DOHH2 (cell line): Measurements from ENCODE around the gene ARHGAP44.

Source experiments
- CTCF ChIP-seq: fragments of 200-600 bp; sonication (generic); IDR thresholded peaks from one replicate; pipeline ENCODE4 v1.5.1; 2014; ENCODE audit warnings: antibody characterized with exemption, mild to moderate bottlenecking, low read depth, low read length; ENCODE audit not compliant: poor library complexity, severe bottlenecking
- EZH2phosphoT487 ChIP-seq: fragments of 200-600 bp; sonication (generic); IDR thresholded peaks from 2 replicates; pipeline ENCODE4 v1.6.1; 2017; ENCODE audit warnings: borderline replicate concordance, mild to moderate bottlenecking, antibody characterized with exemption, low read length, moderate library complexity, mixed read lengths

GRCh38 chr17:12922120-12922519, 132.8 kb downstream of the ARHGAP44 start:
- no peak for TF ChIP-seq CTCF
- no peak for TF ChIP-seq EZH2phosphoT487
